Measurements from ENCODE around the gene PTMS.

DNA sequence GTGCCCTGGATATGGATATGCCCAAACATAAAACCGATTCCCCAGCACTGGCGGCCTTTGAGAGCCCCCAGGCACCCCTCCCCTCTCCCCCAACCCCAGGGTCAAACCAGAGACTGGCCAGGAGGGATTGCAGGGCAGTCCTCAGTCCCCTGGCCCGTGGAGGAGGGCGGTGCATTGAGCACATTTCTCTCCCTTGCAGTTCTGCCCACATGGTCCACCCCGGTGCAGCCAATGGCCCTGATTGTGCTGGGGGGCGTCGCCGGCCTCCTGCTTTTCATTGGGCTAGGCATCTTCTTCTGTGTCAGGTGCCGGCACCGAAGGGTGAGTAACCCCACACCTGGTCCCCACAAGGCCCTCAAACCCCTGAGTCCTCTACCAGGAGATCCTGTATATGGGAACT lies 52.1 kb downstream of the PTMS start:
- no peak for TF ChIP-seq POLR2AphosphoS5 (IDR thresholded peaks at IDR 0.05; ENCODE audit: low read depth, low read length)
- no peak for TF ChIP-seq PAX5 (IDR thresholded peaks at IDR 0.05; ENCODE audit: insufficient read depth, low read length, severe bottlenecking)

Data from GM12891 (cell line).